Gastroesophageal sphincter (tissue), 4 donors: ENCODE results near the gene MMRN2. TPM values are rescaled to one million over a fixed set of nuclear protein-coding genes. Genes with fewer than 3 reads are reported as not detected.

Source experiments
- ATAC-seq: fragments of 150-250 bp; one replicate; pipeline ENCODE4 v1.9.1; 2016; ENCODE audit warnings: mild to moderate bottlenecking, moderate library complexity
- H3K27ac ChIP-seq, 4 donors: fragments of 200-600 bp; sonication (generic) in 3 of 4; 1 replicate in 3 of 4; 2 replicates in 1 of 4; pipeline ENCODE4 v1.5.1; 2016 to 2019
- H3K27me3 ChIP-seq: fragments of 200-600 bp; sonication (generic); one replicate; pipeline ENCODE4 v1.5.1; 2019
- H3K36me3 ChIP-seq, 2 donors: fragments of 200-600 bp; sonication (generic); one replicate each; pipeline ENCODE4 v1.5.1; 2019; ENCODE audit warnings: control low read depth in 1 of 2
- H3K4me1 ChIP-seq, 3 donors: fragments of 200-600 bp; sonication (generic); 1 replicate in 2 of 3; 2 replicates in 1 of 3; pipeline ENCODE4 v1.5.1; 2016 to 2019; ENCODE audit warnings: control low read depth in 2 of 3
- H3K4me3 ChIP-seq, 2 donors: fragments of 200-600 bp; sonication (generic); one replicate each; pipeline ENCODE4 v1.5.1; 2019; ENCODE audit warnings: mild to moderate bottlenecking in 1 of 2, moderate library complexity in 1 of 2
- H3K9me3 ChIP-seq, 3 donors: fragments of 200-600 bp; sonication (generic); one replicate each; pipeline ENCODE4 v1.5.1; 2017 to 2019; ENCODE audit warnings: control low read depth in 2 of 3
- CTCF ChIP-seq, 4 experiments: fragments of 200-600 bp in 2 of 4; fragments of 450-650 bp in 2 of 4; sonication (generic) in 1 of 4; IDR thresholded peaks; one replicate each; pipeline ENCODE4 v1.5.1; 2017 to 2019; ENCODE audit warnings: antibody characterized with exemption in 4 of 4, mild to moderate bottlenecking in 2 of 4, moderate library complexity in 2 of 4
- EP300 ChIP-seq: sonication (generic); formaldehyde crosslinking; IDR thresholded peaks from one replicate; pipeline ENCODE4 v1.6.1; 2017; ENCODE audit warnings: antibody characterized with exemption, mild to moderate bottlenecking
- POLR2A ChIP-seq, 2 donors: fragments of 450-650 bp; IDR thresholded peaks; one replicate each; pipeline ENCODE4 v1.6.1; 2017; ENCODE audit warnings: antibody characterized with exemption in 2 of 2, mild to moderate bottlenecking in 2 of 2, moderate library complexity in 1 of 2
- POLR2AphosphoS5 ChIP-seq: sonication (generic); formaldehyde crosslinking; IDR thresholded peaks from one replicate; pipeline ENCODE4 v1.6.1; 2017; ENCODE audit warnings: antibody characterized with exemption
- WGBS, 2 donors: methylation state at CpG; one replicate each; pipeline ENCODE4 v1.1.5; 2018; ENCODE audit warnings: low coverage in 1 of 2; 5-methylcytosine and 5-hydroxymethylcytosine counted together
- total RNA-seq, 4 donors: library from RNA; depleted of rRNA; stranded (reverse); fragments of >200 nt; gene quantifications; one replicate each; pipeline ENCODE4 v1.1.0, GENCODE V29; 2016

MMRN2 gene
- total RNA-seq, 4 donors from 2014 or later, result 18.5 to 77.7 (median 42.2) TPM

GRCh38 chr10:86964061-86964846 lies 6.8 kb upstream of the MMRN2 start:
- Histone ChIP-seq H3K36me3 (no peaks in the 10 kb centered on the region), H3K9me3 (no peaks in the 10 kb centered on the region), H3K27ac (peak overlapping the region in 2 of 4 donors; percentile 5 to 27), H3K4me3 (no peak overlapping the region), H3K4me1 (peaks cover 0 to 70% (median 32%) of the 10 kb centered on the region in 3 donors), H3K27me3 (no peaks in the 10 kb centered on the region)
- no peak for TF ChIP-seq POLR2AphosphoS5
- TF ChIP-seq CTCF (IDR thresholded peaks at IDR 0.05), result no peak
- no peak for TF ChIP-seq EP300
- TF ChIP-seq POLR2A (IDR thresholded peaks at IDR 0.05), result no peak
- ATAC-seq, result no peak
- WGBS, 2 donors, result 75% methylated on average over 2 to 4 of the region's 13 CpGs

GRCh38 chr10:86963341-86963919 lies 6.0 kb upstream of the MMRN2 start:
- TF ChIP-seq POLR2A (IDR thresholded peaks at IDR 0.05) (no peak), POLR2AphosphoS5 (no peak), EP300 (no peak), CTCF (IDR thresholded peaks at IDR 0.05) (no peak)
- Histone ChIP-seq H3K36me3 (no peaks in the 10 kb centered on the region), H3K27ac (no peak overlapping the region), H3K9me3 (no peaks in the 10 kb centered on the region), H3K4me1 (peaks cover 0 to 70% (median 38%) of the 10 kb centered on the region in 3 donors), H3K27me3 (no peaks in the 10 kb centered on the region), H3K4me3 (no peak overlapping the region)
- ATAC-seq, result no peak
- WGBS, 2 donors, result 93% methylated on average over 4 of the region's 12 CpGs; no CpG with 5 or more reads in 1 of the 2 donors

- Histone ChIP-seq H3K27ac (no peak overlapping the region), H3K36me3 (no peaks in the 10 kb centered on the region), H3K4me1 (peaks cover 0 to 70% (median 41%) of the 10 kb centered on the region in 3 donors), H3K27me3 (no peaks in the 10 kb centered on the region), H3K4me3 (no peak overlapping the region), H3K9me3 (no peaks in the 10 kb centered on the region)
- TF ChIP-seq POLR2A (IDR thresholded peaks at IDR 0.05) (no peak), POLR2AphosphoS5 (no peak), CTCF (IDR thresholded peaks at IDR 0.05) (no peak), EP300 (no peak)
- no peak for ATAC-seq
- WGBS, 2 donors, result 92% methylated on average over 2 of the region's 7 CpGs; no CpG with 5 or more reads in 1 of the 2 donors
These were observed 5.5 kb upstream of the MMRN2 start for GRCh38 chr10:86962981-86963310.

GRCh38 chr10:86962136-86962980 lies 4.9 kb upstream of the MMRN2 start:
- no peak for TF ChIP-seq POLR2A (IDR thresholded peaks at IDR 0.05)
- no peak for TF ChIP-seq CTCF (IDR thresholded peaks at IDR 0.05)
- no peak for TF ChIP-seq POLR2AphosphoS5
- no peak for TF ChIP-seq EP300
- H3K27me3 ChIP-seq, result no peaks in the 10 kb centered on the region
- H3K9me3 ChIP-seq, result no peaks in the 10 kb centered on the region
- no peak for ATAC-seq
- H3K27ac ChIP-seq, result no peak overlapping the region
- H3K4me1 ChIP-seq, result peaks cover 0 to 70% (median 35%) of the 10 kb centered on the region in 3 donors
- 90% methylated on average over 2 of the region's 7 CpGs; no CpG with 5 or more reads in 1 of the 2 donors for WGBS, 2 donors
- no peak overlapping the region for H3K4me3 ChIP-seq
- H3K36me3 ChIP-seq, result no peaks in the 10 kb centered on the region
